GM12878 (cell line): Measurements from ENCODE around the gene HOXB6. TPM values are rescaled to one million over a fixed set of nuclear protein-coding genes. Genes with fewer than 3 reads are reported as not detected.

Experiments used
- ATAC-seq: fragments of 200-7000 bp; cut with Tn5 transposase; 3 replicates; pipeline ENCODE4 v1.9.1; 2020; ENCODE audit warnings: mild to moderate bottlenecking, moderate library complexity
- BruUV-seq: library from RNA; stranded (reverse); fragments of 400-500 nt; replicated peaks from 2 replicates; lab custom pipeline; 2021; lab: Mats Ljungman, UMichigan
- CTCF ChIA-PET: fragments of 300-600 bp; sonication (Branson Sonifier 250); formaldehyde crosslinking; extraction: SDS; loops from one replicate; lab custom pipeline; 2021; ENCODE audit warnings: inconsistent platforms; lab: Yijun Ruan, JAX
- POLR2A ChIA-PET: fragments of 350-600 bp; formaldehyde crosslinking; extraction: SDS; loops from one replicate; lab custom pipeline; 2021; ENCODE audit warnings: inconsistent platforms; lab: Charles Lee
- RAD21 ChIA-PET: fragments of 300-600 bp; sonication (Branson Sonifier 250); formaldehyde crosslinking; loops from one replicate; lab custom pipeline; 2023; ENCODE audit warnings: antibody characterized with exemption; ENCODE audit not compliant: unreplicated experiment; lab: Charles Lee
- SMC1A ChIA-PET: fragments of 300-600 bp; sonication (Branson Sonifier 250); formaldehyde crosslinking; loops from one replicate; lab custom pipeline; 2023; ENCODE audit not compliant: unreplicated experiment, uncharacterized antibody; lab: Charles Lee
- DNase-seq: peaks from one replicate; pipeline ENCODE4 v3.0.0-alpha.2; 2011; ENCODE audit warnings: low read depth, low spot score
- FAIRE-seq: peaks from 3 replicates; lab custom pipeline; 2011; peaks lifted over from hg19 to GRCh38; lab: Jason Lieb, UNC
- H2AFZ ChIP-seq: 2 replicates; pipeline ENCODE4 v1.6.0; 2011; ENCODE audit warnings: low read depth, low read length, control low read depth; ENCODE audit not compliant: control insufficient read depth
- H3K27ac ChIP-seq: 2 replicates; pipeline ENCODE4 v1.5.1; 2011; ENCODE audit warnings: control low read depth; ENCODE audit not compliant: control insufficient read depth, insufficient read depth
- H3K27me3 ChIP-seq, 2 experiments: replicated peaks in 1 of 2; 2 replicates each; pipeline versions ENCODE4 v1.6.0 to v1.6.1; 2011; ENCODE audit warnings: low read length in 1 of 2; ENCODE audit not compliant: control insufficient read depth in 2 of 2, insufficient read depth in 2 of 2
- H3K36me3 ChIP-seq, 2 experiments: 2 replicates each; pipeline ENCODE4 v1.5.1; 2011; ENCODE audit warnings: low read length in 1 of 2; ENCODE audit not compliant: control insufficient read depth in 2 of 2, insufficient read depth in 2 of 2
- H3K4me1 ChIP-seq: 2 replicates; pipeline ENCODE4 v1.6.1; 2011; ENCODE audit warnings: mild to moderate bottlenecking, low read length, moderate library complexity, mixed read lengths; ENCODE audit not compliant: control insufficient read depth, insufficient read depth
- H3K4me2 ChIP-seq: 2 replicates; pipeline ENCODE4 v1.6.0; 2011; ENCODE audit warnings: control low read depth; ENCODE audit not compliant: control insufficient read depth, insufficient read depth
- H3K4me3 ChIP-seq: fragments of 200-600 bp; sonication (generic); 2 replicates; pipeline ENCODE4 v1.5.1; 2016
- H3K79me2 ChIP-seq: 2 replicates; pipeline ENCODE4 v1.6.0; 2011; ENCODE audit warnings: low read length; ENCODE audit not compliant: control insufficient read depth, insufficient read depth
- H3K9ac ChIP-seq: 2 replicates; pipeline ENCODE4 v1.8.0; 2011; ENCODE audit warnings: low read length, control low read depth, mixed read lengths; ENCODE audit not compliant: control insufficient read depth, insufficient read depth
- H3K9me3 ChIP-seq: replicated peaks from 3 replicates; pipeline ENCODE4 v1.5.1; 2011; ENCODE audit warnings: mild to moderate bottlenecking, low read length; ENCODE audit not compliant: control insufficient read depth, insufficient read depth
- H4K20me1 ChIP-seq: 2 replicates; pipeline ENCODE4 v1.6.0; 2011; ENCODE audit not compliant: control insufficient read depth, insufficient read depth
- ATF7 ChIP-seq: fragments of 450-650 bp; IDR thresholded peaks from 2 replicates; pipeline ENCODE4 v1.6.1; 2016; ENCODE audit warnings: low read depth, mild to moderate bottlenecking
- BACH1 ChIP-seq: fragments of 450-650 bp; IDR thresholded peaks from 2 replicates; pipeline ENCODE4 v1.6.1; 2017; ENCODE audit warnings: mild to moderate bottlenecking, borderline replicate concordance
- FOS ChIP-seq: IDR thresholded peaks from 3 replicates; pipeline ENCODE4 v1.6.1; 2011; ENCODE audit warnings: borderline replicate concordance; ENCODE audit not compliant: insufficient read length; ENCODE audit errors: extremely low read depth
- HDAC2 ChIP-seq: fragments of 200-600 bp; sonication (generic); IDR thresholded peaks from 2 replicates; pipeline ENCODE4 v1.6.1; 2017
- MTA2 ChIP-seq: fragments of 450-650 bp; IDR thresholded peaks from 2 replicates; pipeline ENCODE4 v1.6.1; 2016; ENCODE audit warnings: low read depth, mild to moderate bottlenecking, moderate library complexity
- MYB ChIP-seq: fragments of 150-350 bp; IDR thresholded peaks from 2 replicates; pipeline ENCODE4 v1.6.1; 2014; ENCODE audit warnings: mild to moderate bottlenecking, low read depth, low read length, borderline replicate concordance
- NFXL1 ChIP-seq: fragments of 450-650 bp; IDR thresholded peaks from 2 replicates; pipeline ENCODE4 v1.6.1; 2017; ENCODE audit warnings: antibody characterized with exemption, mild to moderate bottlenecking, borderline replicate concordance
- NRF1 ChIP-seq: conservative IDR thresholded peaks from 2 replicates; pipeline ENCODE4 v1.6.1; 2011; ENCODE audit warnings: mild to moderate bottlenecking, low read depth, low read length, improper control_type of control experiment
- POLR2AphosphoS5 ChIP-seq: IDR thresholded peaks from 2 replicates; pipeline ENCODE4 v1.6.1; 2011; ENCODE audit warnings: mild to moderate bottlenecking, low read length, inconsistent platforms
- RB1 ChIP-seq: fragments of 450-650 bp; formaldehyde crosslinking; IDR thresholded peaks from 2 replicates; pipeline ENCODE4 v1.6.1; 2017; ENCODE audit warnings: mild to moderate bottlenecking, borderline replicate concordance
- RBBP5 ChIP-seq: fragments of 200-600 bp; sonication (generic); conservative IDR thresholded peaks from 2 replicates; pipeline ENCODE4 v1.6.1; 2016
- RCOR1 ChIP-seq: conservative IDR thresholded peaks from 2 replicates; pipeline ENCODE4 v1.6.1; 2012; ENCODE audit warnings: low read depth, low read length, improper control_type of control experiment
- SKIL ChIP-seq: fragments of 450-650 bp; IDR thresholded peaks from 2 replicates; pipeline ENCODE4 v1.6.1; 2017; ENCODE audit warnings: mild to moderate bottlenecking, low read depth, inconsistent platforms; ENCODE audit not compliant: poor library complexity, severe bottlenecking
- STAT3 ChIP-seq: IDR thresholded peaks from 2 replicates; pipeline ENCODE4 v1.6.1; 2011; ENCODE audit warnings: low read depth, low read length, improper control_type of control experiment
- TAF1 ChIP-seq: IDR thresholded peaks from 2 replicates; pipeline ENCODE4 v1.6.1; 2011; ENCODE audit warnings: mild to moderate bottlenecking, low read depth, low read length, borderline replicate concordance
- ZZZ3 ChIP-seq: IDR thresholded peaks from 2 replicates; pipeline ENCODE4 v1.6.1; 2011; ENCODE audit warnings: low read depth; ENCODE audit not compliant: control insufficient read depth, insufficient read length
- WGBS: methylation state at CpG from one replicate; pipeline ENCODE4 v1.1.6; 2016; ENCODE audit warnings: low lambda C conversion rate; ENCODE audit not compliant: insufficient replicate concordance, insufficient coverage; ENCODE audit errors: missing lambda C conversion rate; 5-methylcytosine and 5-hydroxymethylcytosine counted together
- in situ Hi-C: fragments of 300-500 bp; cut with MboI; formaldehyde crosslinking; loops from 9 replicates; pipeline ENCODE4 v1.14.3; 2018; ENCODE audit warnings: mixed read lengths
- intact Hi-C: fragments of 100-400 bp; cut with micrococcal nuclease; formaldehyde crosslinking; loops from one replicate; pipeline ENCODE4 v1.14.2; 2022; ENCODE audit not compliant: unreplicated experiment
- polyA plus RNA-seq, 11 experiments: library from polyadenylated mRNA; depleted of rRNA in 4 of 11; unstranded in 6 of 11; stranded (reverse) in 5 of 11; fragments of >200 nt; fragmentation: Nextera tagmentation in 4 of 11; fragmentation: Illumina TruSeq in 1 of 11; extraction: Ambion mirVana in 4 of 11; extraction: Trizol in 1 of 11; gene quantifications; 1 replicate in 1 of 11; 2 replicates in 10 of 11; pipeline versions ENCODE4 v1.2.1 to v1.2.3, GENCODE V29; 2011 to 2016; ENCODE audit warnings: inconsistent platforms in 2 of 11, missing spikeins in 2 of 11, low read depth in 1 of 11
- total RNA-seq, 4 experiments: library from RNA; depleted of rRNA in 3 of 4; stranded (reverse); fragments of >200 nt in 3 of 4; fragmentation: Illumina TruSeq in 1 of 4; extraction: Trizol in 1 of 4; gene quantifications; 2 replicates each; pipeline versions ENCODE4 v1.2.1 to v1.2.3, GENCODE V29; 2013 to 2021
- TF ChIP-seq, protein P1 (sequence below): fragments of 450-650 bp; IDR thresholded peaks from 2 replicates; pipeline ENCODE4 v1.6.1; 2016; ENCODE audit warnings: mild to moderate bottlenecking, moderate library complexity, borderline replicate concordance

HOXB6 gene
- total and polyA plus RNA-seq, 10 of the 15 experiments (the other 5 are each of a cell fraction or from before 2014, with no cell fraction given): 0.04 to 0.51 (median 0.09) TPM; not detected in 2

DNA sequence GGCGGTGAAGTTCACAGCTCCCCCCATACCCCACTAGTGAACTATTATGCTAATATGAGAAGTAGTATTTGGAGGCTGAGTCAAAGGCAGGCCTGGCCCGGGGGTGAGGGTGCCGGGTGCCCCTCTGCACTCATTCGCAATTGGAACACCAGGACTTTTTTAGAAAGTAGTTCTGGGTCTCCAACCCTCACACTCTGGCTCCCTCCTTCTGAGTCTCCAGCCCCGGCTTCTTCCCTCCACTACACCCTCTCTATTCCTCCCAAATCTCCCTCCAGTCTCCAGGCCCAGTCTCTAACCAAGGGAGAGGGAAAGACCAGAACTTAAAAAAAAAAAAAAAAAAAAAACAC lies 48.6 kb downstream of the HOXB6 start:
- CTCF ChIA-PET: interaction anchor here (0.9 to 1.6 kb wide), 3 partner anchors 28 to 220 kb away, joined by 3 to 4 read pairs (median 4); no protein-coding TSS in a partner anchor
- Histone ChIP-seq H3K27ac (no peak overlapping the region), H3K27me3 (no peaks in the 10 kb centered on the region), H3K9ac (no peak overlapping the region), H4K20me1 (no peaks in the 10 kb centered on the region), H3K4me1 (no peaks in the 10 kb centered on the region), H3K36me3 (no peaks in the 10 kb centered on the region; a peak in 1 of 4 replicates), H2AFZ (no peak overlapping the region), H3K4me3 (no peak overlapping the region), H3K9me3 (no peaks in the 10 kb centered on the region), H3K4me2 (no peak overlapping the region), H3K79me2 (no peaks in the 10 kb centered on the region)
- SMC1A ChIA-PET: interaction anchor here (0.7 to 1.5 kb wide), 2 partner anchors 9 to 55 kb away, joined by 3 read pairs; no protein-coding TSS in a partner anchor
- BruUV-seq: no TSS peak
- no peak for ATAC-seq
- TF ChIP-seq NFXL1: no peak
- TF ChIP-seq ATF7: no peak
- no peak for TF ChIP-seq RBBP5
- TF ChIP-seq FOS: no peak
- TF ChIP-seq POLR2AphosphoS5: no peak
- no peak for TF ChIP-seq RCOR1
- no peak for TF ChIP-seq TAF1
- TF ChIP-seq BACH1: no peak
- no peak for TF ChIP-seq ZZZ3
- TF ChIP-seq, protein P1, sequence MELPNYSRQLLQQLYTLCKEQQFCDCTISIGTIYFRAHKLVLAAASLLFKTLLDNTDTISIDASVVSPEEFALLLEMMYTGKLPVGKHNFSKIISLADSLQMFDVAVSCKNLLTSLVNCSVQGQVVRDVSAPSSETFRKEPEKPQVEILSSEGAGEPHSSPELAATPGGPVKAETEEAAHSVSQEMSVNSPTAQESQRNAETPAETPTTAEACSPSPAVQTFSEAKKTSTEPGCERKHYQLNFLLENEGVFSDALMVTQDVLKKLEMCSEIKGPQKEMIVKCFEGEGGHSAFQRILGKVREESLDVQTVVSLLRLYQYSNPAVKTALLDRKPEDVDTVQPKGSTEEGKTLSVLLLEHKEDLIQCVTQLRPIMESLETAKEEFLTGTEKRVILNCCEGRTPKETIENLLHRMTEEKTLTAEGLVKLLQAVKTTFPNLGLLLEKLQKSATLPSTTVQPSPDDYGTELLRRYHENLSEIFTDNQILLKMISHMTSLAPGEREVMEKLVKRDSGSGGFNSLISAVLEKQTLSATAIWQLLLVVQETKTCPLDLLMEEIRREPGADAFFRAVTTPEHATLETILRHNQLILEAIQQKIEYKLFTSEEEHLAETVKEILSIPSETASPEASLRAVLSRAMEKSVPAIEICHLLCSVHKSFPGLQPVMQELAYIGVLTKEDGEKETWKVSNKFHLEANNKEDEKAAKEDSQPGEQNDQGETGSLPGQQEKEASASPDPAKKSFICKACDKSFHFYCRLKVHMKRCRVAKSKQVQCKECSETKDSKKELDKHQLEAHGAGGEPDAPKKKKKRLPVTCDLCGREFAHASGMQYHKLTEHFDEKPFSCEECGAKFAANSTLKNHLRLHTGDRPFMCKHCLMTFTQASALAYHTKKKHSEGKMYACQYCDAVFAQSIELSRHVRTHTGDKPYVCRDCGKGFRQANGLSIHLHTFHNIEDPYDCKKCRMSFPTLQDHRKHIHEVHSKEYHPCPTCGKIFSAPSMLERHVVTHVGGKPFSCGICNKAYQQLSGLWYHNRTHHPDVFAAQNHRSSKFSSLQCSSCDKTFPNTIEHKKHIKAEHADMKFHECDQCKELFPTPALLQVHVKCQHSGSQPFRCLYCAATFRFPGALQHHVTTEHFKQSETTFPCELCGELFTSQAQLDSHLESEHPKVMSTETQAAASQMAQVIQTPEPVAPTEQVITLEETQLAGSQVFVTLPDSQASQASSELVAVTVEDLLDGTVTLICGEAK: no peak
- no peak for TF ChIP-seq STAT3
- TF ChIP-seq MTA2: no peak
- no peak for TF ChIP-seq SKIL
- TF ChIP-seq NRF1: no peak
- TF ChIP-seq MYB: no peak
- no peak for TF ChIP-seq RB1
- no peak for TF ChIP-seq HDAC2
- in situ Hi-C loops (no loop called here), intact Hi-C loops (no loop called here)
- WGBS: 82% methylated on average over 5 of the region's 5 CpGs
- FAIRE-seq: no peak
- POLR2A ChIA-PET: interaction anchor here (0.7 to 1.7 kb wide), 2 partner anchors 9 kb away, joined by 3 to 5 read pairs; no protein-coding TSS in a partner anchor
- no peak for DNase-seq
- RAD21 ChIA-PET: interaction anchor here (1.4 kb wide), 1 partner anchor 222 kb away, joined by 3 read pairs; no protein-coding TSS in a partner anchor
